ENCODE results near the gene CCBE1.

CCBE1 gene

GRCh38 chr18:59395226-59396175, 301.7 kb downstream of the CCBE1 start:
- Histone ChIP-seq H3K4me1 (no peaks in the 10 kb centered on the region), H3K9me3 (no peaks in the 10 kb centered on the region), H3K27me3 (no peaks in the 10 kb centered on the region), H3K36me3 (no peaks in the 10 kb centered on the region), H3K4me3 (ENCODE audit: low read depth, low read length) (no peak overlapping the region)
- DNase-seq = no peak
- no peak for TF ChIP-seq CTCF (IDR thresholded peaks at IDR 0.05; ENCODE audit: low read depth, low read length)

DNA sequence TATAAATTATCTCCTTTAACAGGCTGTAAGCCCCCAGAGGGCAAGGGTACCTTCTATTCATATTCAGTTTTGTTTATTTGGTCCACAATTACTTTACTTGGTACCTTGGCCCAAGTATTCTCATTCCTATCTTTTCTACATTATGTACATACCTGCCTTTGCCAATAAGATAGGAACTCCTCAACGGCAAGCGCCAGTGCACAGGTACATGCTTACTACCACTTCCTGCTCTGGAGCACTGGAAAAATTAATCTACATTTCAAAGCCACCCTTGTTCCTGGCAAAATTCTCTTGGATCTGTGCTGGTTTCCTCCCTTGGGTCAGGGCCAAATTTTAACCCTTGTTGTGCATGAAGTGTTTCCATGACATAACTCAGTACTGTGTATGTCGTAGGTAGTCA, 303.8 kb downstream of the CCBE1 start:
- no peak for TF ChIP-seq CTCF (IDR thresholded peaks at IDR 0.05; ENCODE audit: low read depth, low read length)
- no peak for DNase-seq
- no peaks in the 10 kb centered on the region for H3K9me3 ChIP-seq
- H3K4me3 ChIP-seq (ENCODE audit: low read depth, low read length) = no peak overlapping the region
- H3K4me1 ChIP-seq = no peaks in the 10 kb centered on the region
- H3K27me3 ChIP-seq = no peaks in the 10 kb centered on the region
- H3K36me3 ChIP-seq = no peaks in the 10 kb centered on the region

DNA sequence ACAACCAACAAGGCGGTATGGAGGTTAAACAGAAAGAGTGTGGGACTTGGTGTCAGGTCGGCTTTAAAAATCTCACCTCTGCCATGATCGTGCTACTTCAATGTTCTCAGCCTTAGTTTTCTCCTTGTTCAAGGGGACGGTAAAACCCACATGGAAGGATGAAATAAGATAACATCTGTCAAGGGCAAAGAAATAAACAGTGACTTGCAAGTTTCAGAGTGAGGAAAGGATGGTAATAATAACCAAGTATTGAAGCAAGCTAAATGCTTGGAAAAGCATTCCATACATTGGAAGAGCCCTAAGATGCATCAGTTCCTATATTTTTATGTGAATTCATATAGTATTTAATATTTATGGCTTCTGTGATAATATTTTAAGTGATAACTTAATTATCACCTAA, 308.4 kb downstream of the CCBE1 start:
- H3K9me3 ChIP-seq = no peaks in the 10 kb centered on the region
- TF ChIP-seq CTCF (IDR thresholded peaks at IDR 0.05; ENCODE audit: low read depth, low read length) = no peak
- DNase-seq = no peak
- no peaks in the 10 kb centered on the region for H3K36me3 ChIP-seq
- no peak overlapping the region for H3K4me3 ChIP-seq (ENCODE audit: low read depth, low read length)
- no peaks in the 10 kb centered on the region for H3K27me3 ChIP-seq
- H3K4me1 ChIP-seq = no peaks in the 10 kb centered on the region

DNA sequence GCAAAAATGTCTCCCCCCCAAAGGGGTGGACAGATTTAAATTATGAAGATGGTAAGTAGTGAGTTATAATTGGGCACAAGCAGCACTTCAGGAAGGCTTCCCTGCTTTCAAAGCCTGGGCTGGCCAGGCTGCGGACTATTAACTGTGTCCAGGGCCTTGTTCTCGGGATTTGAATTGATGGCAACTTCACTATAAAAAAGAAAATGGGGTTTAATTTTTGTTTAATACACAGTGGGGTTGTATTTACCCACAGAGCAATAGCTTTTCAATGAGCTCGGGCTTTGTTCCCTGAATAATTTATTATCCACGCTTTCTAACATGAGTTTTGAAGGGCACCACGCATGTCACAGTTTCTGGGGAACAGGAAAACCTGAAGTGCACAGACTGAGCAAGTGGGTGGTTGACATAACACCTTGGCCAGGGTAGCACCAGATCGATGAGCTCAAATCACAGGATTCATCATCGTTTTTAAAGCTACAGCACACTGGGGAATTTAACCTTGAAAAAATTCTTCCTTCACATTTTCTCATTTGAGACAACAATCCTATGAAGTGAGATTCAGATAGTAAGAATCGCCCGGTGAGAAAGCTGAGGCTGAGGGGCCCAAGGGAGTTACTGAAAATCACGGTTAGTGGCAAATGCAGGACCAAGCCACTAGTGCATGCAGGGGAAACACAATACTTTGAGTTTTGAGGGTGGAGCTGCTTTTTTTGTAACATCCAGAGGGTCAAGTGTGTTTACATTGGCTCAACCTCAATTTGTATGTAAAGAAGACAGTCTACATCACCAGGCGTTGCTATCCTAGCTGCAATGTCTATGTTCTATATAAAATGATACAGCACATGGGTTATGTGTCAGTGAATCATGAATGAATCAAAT, 309.3 kb downstream of the CCBE1 start:
- Histone ChIP-seq H3K4me1 (no peaks in the 10 kb centered on the region), H3K27me3 (no peaks in the 10 kb centered on the region), H3K4me3 (ENCODE audit: low read depth, low read length) (no peak overlapping the region), H3K9me3 (no peaks in the 10 kb centered on the region), H3K36me3 (no peaks in the 10 kb centered on the region)
- no peak for TF ChIP-seq CTCF (IDR thresholded peaks at IDR 0.05; ENCODE audit: low read depth, low read length)
- no peak for DNase-seq

DNA sequence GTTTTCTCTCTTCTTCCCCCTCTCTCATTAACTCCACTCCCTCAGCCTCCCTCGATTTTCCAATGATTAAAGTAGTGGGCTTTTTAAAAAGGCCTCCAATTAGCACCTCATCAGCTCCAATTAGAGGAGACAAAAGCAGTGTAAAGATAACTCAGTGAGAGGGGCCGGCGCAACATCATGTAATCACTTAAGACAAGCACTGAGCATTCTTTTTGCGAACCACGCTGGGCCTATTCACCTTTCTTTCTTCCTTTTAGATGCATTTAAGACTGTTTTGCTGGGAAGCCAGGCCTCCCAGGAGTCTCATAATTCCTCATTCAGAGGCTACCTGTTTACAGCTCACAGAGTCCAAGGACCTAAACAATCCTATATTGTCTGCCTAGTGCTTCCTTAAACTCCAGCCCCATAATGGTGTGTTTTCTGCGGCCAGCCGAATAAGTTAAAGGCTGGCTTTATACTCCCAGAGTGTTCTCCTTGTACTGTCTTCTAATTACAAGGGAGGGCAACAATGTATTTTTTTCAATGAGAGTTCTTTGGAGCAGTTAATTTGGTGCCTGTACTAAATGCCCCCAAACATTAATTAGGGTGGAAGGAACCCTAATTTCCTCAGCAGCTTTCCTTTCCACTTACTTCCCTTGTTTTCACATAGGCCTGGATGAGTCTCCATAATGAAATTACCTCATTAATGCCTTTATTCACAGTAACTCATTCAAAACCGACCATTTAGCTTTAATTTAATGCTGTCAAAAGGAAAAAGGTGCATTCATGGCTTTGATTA, 310.1 kb downstream of the CCBE1 start:
- Histone ChIP-seq H3K36me3 (no peaks in the 10 kb centered on the region), H3K4me1 (no peaks in the 10 kb centered on the region), H3K9me3 (no peaks in the 10 kb centered on the region), H3K27me3 (no peaks in the 10 kb centered on the region), H3K4me3 (ENCODE audit: low read depth, low read length) (no peak overlapping the region)
- TF ChIP-seq CTCF (IDR thresholded peaks at IDR 0.05; ENCODE audit: low read depth, low read length) = no peak
- no peak for DNase-seq
